HepG2 (cell line): ENCODE results near the gene SLC45A2. TPM values are rescaled to one million over a fixed set of nuclear protein-coding genes. Genes with fewer than 3 reads are reported as not detected.

Source experiments
- AGO1 ChIP-seq: fragments of 200-400 bp; formaldehyde crosslinking; IDR thresholded peaks from 2 replicates; pipeline ENCODE4 v1.6.1; 2017; ENCODE audit warnings: mild to moderate bottlenecking, low read depth, low read length, moderate library complexity; ENCODE audit not compliant: poor library complexity, severe bottlenecking
- AGO2 ChIP-seq: fragments of 200-400 bp; formaldehyde crosslinking; optimal IDR thresholded peaks from 2 replicates; pipeline ENCODE3; 2017; ENCODE audit warnings: mild to moderate bottlenecking, low read depth, low read length, moderate library complexity
- BRD4 ChIP-seq: sonication (generic); formaldehyde crosslinking; IDR thresholded peaks from 2 replicates; pipeline ENCODE4 v1.4.0; 2020; ENCODE audit warnings: missing genetic modification reagents
- CEBPB ChIP-seq: IDR thresholded peaks from 2 replicates; pipeline ENCODE4 v1.6.1; 2011; ENCODE audit warnings: low read depth, low read length, improper control_type of control experiment, borderline replicate concordance
- ERF ChIP-seq: IDR thresholded peaks from 2 replicates; pipeline ENCODE4 v1.6.1; 2018; ENCODE audit warnings: missing biosample characterization, missing genetic modification reagents
- FOXA1 ChIP-seq, 2 experiments: fragments of 450-650 bp in 1 of 2; sonication (generic) in 1 of 2; formaldehyde crosslinking in 1 of 2; IDR thresholded peaks; 2 replicates each; pipeline versions ENCODE4 v1.4.0 to v1.6.1; 2016 to 2020; ENCODE audit warnings: missing genetic modification reagents in 1 of 2
- HNF4A ChIP-seq: sonication (generic); formaldehyde crosslinking; IDR thresholded peaks from 2 replicates; pipeline ENCODE4 v1.4.0; 2020; ENCODE audit warnings: missing genetic modification reagents
- HNRNPH1 ChIP-seq: fragments of 200-400 bp; formaldehyde crosslinking; optimal IDR thresholded peaks from 2 replicates; pipeline ENCODE3; 2017; ENCODE audit warnings: mild to moderate bottlenecking, low read depth, low read length
- KLF15 ChIP-seq: sonication (generic); formaldehyde crosslinking; IDR thresholded peaks from 2 replicates; pipeline ENCODE4 v1.8.1; 2023; ENCODE audit warnings: borderline replicate concordance, mild to moderate bottlenecking, inconsistent platforms, missing genetic modification reagents, mixed read lengths
- NRL ChIP-seq: sonication (generic); formaldehyde crosslinking; IDR thresholded peaks from 2 replicates; pipeline ENCODE4 v1.5.0; 2020; ENCODE audit warnings: missing genetic modification reagents, mild to moderate bottlenecking, moderate library complexity, borderline replicate concordance
- PHF5A ChIP-seq: IDR thresholded peaks from one replicate; pipeline ENCODE4 v1.6.1; 2018; ENCODE audit warnings: low read depth, missing genetic modification reagents; ENCODE audit not compliant: unreplicated experiment
- RAD21 ChIP-seq: fragments of 450-650 bp; formaldehyde crosslinking; IDR thresholded peaks from 2 replicates; pipeline ENCODE4 v1.5.0; 2020; ENCODE audit warnings: mild to moderate bottlenecking
- RAD51 ChIP-seq: fragments of 450-650 bp; IDR thresholded peaks from 2 replicates; pipeline ENCODE4 v1.6.1; 2016; ENCODE audit warnings: borderline replicate concordance
- SATB2 ChIP-seq: sonication (generic); formaldehyde crosslinking; IDR thresholded peaks from 2 replicates; pipeline ENCODE4 v1.5.0; 2020; ENCODE audit warnings: missing genetic modification reagents
- SKI ChIP-seq: fragments of 450-650 bp; IDR thresholded peaks from one replicate; pipeline ENCODE4 v1.6.1; 2018; ENCODE audit warnings: mild to moderate bottlenecking; ENCODE audit not compliant: partially characterized antibody
- SOX13 ChIP-seq, 3 experiments: fragments of 450-650 bp in 1 of 3; sonication (generic) in 1 of 3; formaldehyde crosslinking in 1 of 3; IDR thresholded peaks in 2 of 3; conservative IDR thresholded peaks in 1 of 3; 2 replicates each; pipeline versions ENCODE4 v1.5.0 to v1.6.1; 2016 to 2020; ENCODE audit warnings: antibody characterized with exemption in 1 of 3, mild to moderate bottlenecking in 1 of 3, missing compliant biosample characterization in 1 of 3, missing genetic modification reagents in 1 of 3, moderate library complexity in 1 of 3
- STAT5B ChIP-seq: sonication (generic); formaldehyde crosslinking; IDR thresholded peaks from 2 replicates; pipeline ENCODE4 v1.4.0; 2020; ENCODE audit warnings: missing genetic modification reagents
- TEAD3 ChIP-seq: optimal IDR thresholded peaks from 2 replicates; pipeline ENCODE3; 2016; ENCODE audit warnings: borderline replicate concordance
- ZFP37 ChIP-seq: sonication (generic); formaldehyde crosslinking; IDR thresholded peaks from 2 replicates; pipeline ENCODE4 v1.4.0; 2020; ENCODE audit warnings: missing genetic modification reagents, borderline replicate concordance
- ZNF274 ChIP-seq: sonication (generic); formaldehyde crosslinking; IDR thresholded peaks from 2 replicates; pipeline ENCODE4 v1.5.1; 2020; ENCODE audit warnings: mild to moderate bottlenecking, missing genetic modification reagents
- ZNF614 ChIP-seq: IDR thresholded peaks from 2 replicates; pipeline ENCODE4 v1.6.1; 2018; ENCODE audit warnings: missing biosample characterization, missing genetic modification reagents, inconsistent platforms, borderline replicate concordance
- ZNF761 ChIP-seq: sonication (generic); formaldehyde crosslinking; conservative IDR thresholded peaks from 2 replicates; pipeline ENCODE4 v1.4.0; 2020; ENCODE audit warnings: mild to moderate bottlenecking, missing genetic modification reagents
- polyA plus RNA-seq, 8 experiments: library from polyadenylated mRNA; depleted of rRNA in 3 of 8; stranded (reverse) in 7 of 8; unstranded in 1 of 8; fragments of >200 nt; fragmentation: Illumina TruSeq in 4 of 8; extraction: Trizol in 4 of 8; gene quantifications; 2 replicates each; pipeline versions ENCODE4 v1.2.1 to v1.2.3, GENCODE V29; 2011 to 2016; ENCODE audit warnings: low read depth in 4 of 8, missing spikeins in 1 of 8, mixed read lengths in 1 of 8; ENCODE audit not compliant: insufficient read depth in 1 of 8
- total RNA-seq, 5 experiments: library from RNA; depleted of rRNA; stranded (reverse); fragments of >200 nt; fragmentation: Illumina TruSeq; extraction: Trizol; gene quantifications; 2 replicates each; pipeline ENCODE4 v1.2.3, GENCODE V29; 2016; ENCODE audit warnings: low read depth in 1 of 5
- TF ChIP-seq, protein P1 (sequence below): sonication (generic); formaldehyde crosslinking; IDR thresholded peaks from 2 replicates; pipeline ENCODE4 v1.8.0; 2022; ENCODE audit warnings: mild to moderate bottlenecking, missing genetic modification reagents, moderate library complexity
- TF ChIP-seq, protein P2 (sequence below): sonication (generic); formaldehyde crosslinking; IDR thresholded peaks from 2 replicates; pipeline ENCODE4 v1.8.0; 2022; ENCODE audit warnings: low read depth, missing genetic modification reagents
- TF ChIP-seq, protein P3 (sequence below): sonication (generic); formaldehyde crosslinking; IDR thresholded peaks from 2 replicates; pipeline ENCODE4 v1.4.0; 2020; ENCODE audit warnings: missing genetic modification reagents; ENCODE audit errors: not compliant biosample characterization

Gene SLC45A2
- total and polyA plus RNA-seq, 2 of the 13 experiments (the other 11 are each of a cell fraction or from before 2014, with no cell fraction given), result 0.22 to 0.24 TPM

DNA sequence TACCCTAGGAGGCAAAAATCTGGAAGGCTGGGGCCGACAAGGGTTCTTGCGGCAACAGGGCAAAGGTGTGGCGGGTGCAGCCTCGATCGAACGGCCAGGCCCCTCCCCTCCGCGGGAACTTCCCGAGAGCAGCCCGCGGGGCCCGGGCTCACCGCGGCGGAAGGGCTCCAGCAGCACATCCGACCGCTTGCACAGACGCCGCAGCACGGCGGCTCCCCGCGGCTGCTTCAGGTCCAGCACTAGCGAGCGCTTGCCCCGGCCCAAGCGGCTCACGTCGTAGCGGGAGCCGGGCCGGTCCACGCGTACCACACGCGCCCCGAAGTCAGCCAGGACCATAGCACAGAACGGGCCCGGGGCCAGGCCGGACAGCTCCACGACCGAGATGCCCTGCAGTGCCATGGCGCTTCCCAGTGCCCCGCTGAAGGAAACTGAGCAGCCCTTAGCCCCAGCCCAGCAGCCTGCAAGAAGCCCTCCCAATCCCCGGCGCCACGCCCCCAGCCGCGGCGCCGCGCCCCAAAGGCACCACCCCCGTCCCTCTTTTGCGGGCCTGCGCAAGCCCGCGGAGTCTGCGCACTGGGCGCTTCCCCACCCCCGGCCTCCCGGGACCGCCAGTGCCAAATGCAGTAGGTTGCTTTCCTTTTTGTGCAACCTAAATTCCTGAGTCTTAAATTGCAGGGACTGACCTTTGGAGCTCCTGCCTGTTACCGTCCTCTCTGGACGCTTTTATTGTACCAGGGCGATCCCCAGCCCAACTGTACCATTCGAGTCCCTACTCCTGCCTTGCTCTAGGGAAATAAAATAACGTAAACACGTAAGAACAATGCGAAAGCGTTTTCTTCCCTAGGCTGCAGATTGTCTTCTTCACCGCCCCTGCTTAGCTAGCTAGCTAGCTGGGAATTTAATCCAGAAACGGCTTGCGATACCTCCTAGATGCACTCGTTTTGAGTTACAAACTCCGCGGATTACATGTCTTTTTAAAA, 23.4 kb upstream of the SLC45A2 start, which contains the start of gene AMACR (continued):
- TF ChIP-seq, protein P1, sequence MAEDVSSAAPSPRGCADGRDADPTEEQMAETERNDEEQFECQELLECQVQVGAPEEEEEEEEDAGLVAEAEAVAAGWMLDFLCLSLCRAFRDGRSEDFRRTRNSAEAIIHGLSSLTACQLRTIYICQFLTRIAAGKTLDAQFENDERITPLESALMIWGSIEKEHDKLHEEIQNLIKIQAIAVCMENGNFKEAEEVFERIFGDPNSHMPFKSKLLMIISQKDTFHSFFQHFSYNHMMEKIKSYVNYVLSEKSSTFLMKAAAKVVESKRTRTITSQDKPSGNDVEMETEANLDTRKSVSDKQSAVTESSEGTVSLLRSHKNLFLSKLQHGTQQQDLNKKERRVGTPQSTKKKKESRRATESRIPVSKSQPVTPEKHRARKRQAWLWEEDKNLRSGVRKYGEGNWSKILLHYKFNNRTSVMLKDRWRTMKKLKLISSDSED (CRISPR knock-in tag), result 0 out of 2 replicates have a peak, but pooled peaks have one; percentile 32
- peak; percentile 96 for TF ChIP-seq AGO2
- TF ChIP-seq RAD51, result no peak
- TF ChIP-seq AGO1, result peak; percentile 40
- TF ChIP-seq, protein P2, sequence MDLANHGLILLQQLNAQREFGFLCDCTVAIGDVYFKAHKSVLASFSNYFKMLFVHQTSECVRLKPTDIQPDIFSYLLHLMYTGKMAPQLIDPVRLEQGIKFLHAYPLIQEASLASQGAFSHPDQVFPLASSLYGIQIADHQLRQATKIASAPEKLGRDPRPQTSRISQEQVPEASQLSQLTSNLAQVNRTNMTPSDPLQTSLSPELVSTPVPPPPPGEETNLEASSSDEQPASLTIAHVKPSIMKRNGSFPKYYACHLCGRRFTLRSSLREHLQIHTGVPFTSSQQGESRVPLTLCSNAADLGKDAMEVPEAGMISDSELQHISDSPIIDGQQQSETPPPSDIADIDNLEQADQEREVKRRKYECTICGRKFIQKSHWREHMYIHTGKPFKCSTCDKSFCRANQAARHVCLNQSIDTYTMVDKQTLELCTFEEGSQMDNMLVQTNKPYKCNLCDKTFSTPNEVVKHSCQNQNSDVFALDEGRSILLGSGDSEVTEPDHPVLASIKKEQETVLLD, result peak; percentile 44; the same call in 1 of the 2 replicates
- no peak for TF ChIP-seq PHF5A (CRISPR knock-in tag)
- peak; percentile 80 for TF ChIP-seq ERF (CRISPR knock-in tag)
- TF ChIP-seq, protein P3, sequence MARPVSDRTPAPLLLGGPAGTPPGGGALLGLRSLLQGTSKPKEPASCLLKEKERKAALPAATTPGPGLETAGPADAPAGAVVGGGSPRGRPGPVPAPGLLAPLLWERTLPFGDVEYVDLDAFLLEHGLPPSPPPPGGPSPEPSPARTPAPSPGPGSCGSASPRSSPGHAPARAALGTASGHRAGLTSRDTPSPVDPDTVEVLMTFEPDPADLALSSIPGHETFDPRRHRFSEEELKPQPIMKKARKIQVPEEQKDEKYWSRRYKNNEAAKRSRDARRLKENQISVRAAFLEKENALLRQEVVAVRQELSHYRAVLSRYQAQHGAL (CRISPR knock-in tag), result no peak
- peak; percentile 74 for TF ChIP-seq BRD4 (CRISPR knock-in tag)
- TF ChIP-seq KLF15 (CRISPR knock-in tag), result no peak
- peak; percentile 93 for TF ChIP-seq TEAD3 (CRISPR knock-in tag)
- no peak for TF ChIP-seq SOX13 (IDR thresholded peaks at IDR 0.05)
- TF ChIP-seq SOX13 (CRISPR knock-in tag; conservative IDR thresholded peaks at IDR 0.05 in 1 of 2, IDR thresholded peaks at IDR 0.05 in 1 of 2), result peak in 1 of 2 experiments; percentile 51; a peak in 1 of 4 replicates
- TF ChIP-seq HNRNPH1, result peak; percentile 30
- TF ChIP-seq ZNF614 (CRISPR knock-in tag), result peak; percentile 59; the same call in 1 of the 2 replicates
- peak; percentile 92 for TF ChIP-seq ZNF274 (CRISPR knock-in tag)
- TF ChIP-seq RAD21 (CRISPR knock-in tag), result peak; percentile 67
- TF ChIP-seq ZNF761, result peak; percentile 62; the same call in 1 of the 2 replicates
- peak; percentile 87 for TF ChIP-seq CEBPB
- no peak for TF ChIP-seq STAT5B (CRISPR knock-in tag)
- TF ChIP-seq HNF4A (CRISPR knock-in tag), result peak; percentile 92
- no peak for TF ChIP-seq FOXA1 (IDR thresholded peaks at IDR 0.05)
- TF ChIP-seq FOXA1 (CRISPR knock-in tag; IDR thresholded peaks at IDR 0.05), result peak; percentile 9; the same call in 1 of the 2 replicates
- peak; percentile 32 for TF ChIP-seq SKI
- TF ChIP-seq NRL, result peak; percentile 95
- peak; percentile 12; the same call in 1 of the 2 replicates for TF ChIP-seq ZFP37 (CRISPR knock-in tag)
- peak; percentile 65; the same call in 1 of the 2 replicates for TF ChIP-seq SATB2 (CRISPR knock-in tag)
